GM15510 (cell line): Measurements from ENCODE around the gene IKBKG.
"Not testable (repeated sequence)": the region's sequence is repeated elsewhere in the genome, so short reads cannot be mapped to it uniquely, and the experiment has no call there.

Experiments
- POLR2A ChIP-seq: IDR thresholded peaks from 3 replicates; pipeline ENCODE4 v1.6.1; 2011; ENCODE audit warnings: borderline replicate concordance; ENCODE audit not compliant: insufficient read length; ENCODE audit errors: extremely low read depth

IKBKG gene

GRCh38 chrX:154540897-154541535 is 6.4 kb upstream of the IKBKG start:
- TF ChIP-seq POLR2A: no peak

- TF ChIP-seq POLR2A: no peak
Observed at GRCh38 chrX:154541589-154541895, 5.9 kb upstream of the IKBKG start.

GRCh38 chrX:154541896-154542722 is 5.3 kb upstream of the IKBKG start:
- no peak for TF ChIP-seq POLR2A

DNA sequence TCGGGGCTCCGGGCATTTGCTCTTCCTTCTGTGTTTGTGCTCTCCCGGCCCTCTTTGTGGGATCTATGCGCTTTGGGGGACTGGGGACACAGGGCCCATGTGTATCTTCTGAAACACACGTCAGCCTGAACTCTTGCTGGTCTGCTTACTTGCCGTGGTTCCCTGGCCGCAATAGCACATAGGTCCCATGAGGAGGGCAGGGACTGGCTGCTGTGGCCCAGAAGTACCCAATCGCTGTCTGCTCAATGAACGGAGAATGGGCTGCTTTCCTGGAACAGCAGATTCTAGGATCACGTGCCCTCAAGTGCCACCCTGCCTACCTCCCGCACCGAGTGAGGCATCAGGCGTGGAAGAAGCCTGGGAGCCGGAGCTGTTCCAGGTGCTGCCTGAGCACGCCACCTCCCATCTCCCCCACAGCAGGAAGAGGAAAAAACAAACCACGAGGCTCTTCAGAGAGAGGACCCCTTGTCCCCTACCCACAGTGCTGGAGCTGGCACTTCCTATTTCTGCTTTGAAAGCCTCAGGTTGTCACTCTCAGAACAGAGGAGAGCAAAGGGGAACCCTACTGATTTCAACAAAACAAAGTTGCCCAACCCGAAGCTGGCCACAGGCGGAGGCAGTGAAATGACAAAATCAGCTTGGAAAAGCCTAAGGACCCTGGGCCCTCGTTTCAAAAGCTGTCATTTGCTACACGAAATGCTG is 4.5 kb upstream of the IKBKG start:
- TF ChIP-seq POLR2A: no peak

GRCh38 chrX:154545673-154546274 is 1.6 kb upstream of the IKBKG start:
- TF ChIP-seq POLR2A: no peak

GRCh38 chrX:154546354-154547244 is 821 bp upstream of the IKBKG start, which contains the start of gene G6PD:
G6PD (minus strand) TSS chrX:154546846; CDS start chrX:154546155, 691 bp downstream.
- peak; percentile 85 for TF ChIP-seq POLR2A

GRCh38 chrX:154548028-154548316 is 552 bp downstream of the IKBKG start:
- no peak for TF ChIP-seq POLR2A

DNA sequence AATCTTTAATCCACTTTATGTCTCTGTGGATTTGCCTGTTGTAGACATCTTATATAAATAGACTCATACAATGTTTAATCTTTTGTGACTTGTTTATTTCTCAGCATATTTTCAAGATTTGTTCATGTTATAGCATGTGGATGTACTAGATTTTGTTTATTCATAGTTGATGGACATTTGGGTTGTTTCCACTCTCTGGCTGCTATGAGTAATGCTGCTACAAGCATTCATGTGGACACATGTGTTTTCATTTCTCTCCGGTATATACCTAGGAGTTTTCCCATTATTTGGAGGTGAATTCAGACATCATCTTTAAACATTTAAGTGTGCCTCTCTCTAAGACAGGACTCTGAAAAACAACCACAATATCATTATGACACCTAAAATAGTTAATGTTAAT is 2.3 kb downstream of the IKBKG start:
- no peak for TF ChIP-seq POLR2A

DNA sequence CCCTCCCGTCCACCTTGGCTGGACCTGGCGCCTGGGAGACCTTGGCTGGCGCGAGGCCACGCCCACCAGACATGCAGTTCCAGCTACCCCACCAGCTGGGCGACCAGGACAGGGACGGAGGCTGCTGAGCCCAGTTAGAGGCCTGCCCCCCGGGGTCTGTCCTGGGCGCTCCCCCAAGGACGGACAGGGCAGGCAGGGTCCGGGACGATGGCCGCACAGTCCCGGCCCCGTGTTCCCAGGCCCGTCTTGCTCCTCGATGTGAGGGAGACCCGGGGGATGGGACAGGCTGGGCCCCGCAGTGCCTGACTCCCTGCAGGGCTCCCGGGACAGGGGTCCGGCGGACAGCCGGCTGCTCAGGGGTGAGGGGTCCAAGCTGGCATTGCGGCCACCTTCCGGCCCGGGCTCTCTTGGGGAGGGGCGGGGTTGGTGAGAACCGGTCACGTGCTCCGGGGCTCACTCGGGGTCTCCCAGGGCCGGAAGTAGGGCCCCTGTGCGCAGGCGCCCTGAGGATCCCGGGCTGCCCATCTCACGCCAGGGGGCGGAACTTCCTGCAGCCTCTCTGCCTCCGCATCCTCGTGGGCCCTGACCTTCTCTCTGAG is 37.3 kb downstream of the IKBKG start, which contains the start of gene CTAG1A:
CTAG1A (plus strand) TSS at position 549 of the 599 bp plus-strand sequence. CDS start 74 bp downstream, outside the sequence.
- TF ChIP-seq POLR2A: not testable (repeated sequence)

- no peak for TF ChIP-seq POLR2A
Observed at GRCh38 chrX:154592505-154592904, 45.1 kb downstream of the IKBKG start.

GRCh38 chrX:154593201-154593600 is 45.8 kb downstream of the IKBKG start:
- TF ChIP-seq POLR2A: no peak

GRCh38 chrX:154594491-154594890 is 47.1 kb downstream of the IKBKG start:
- TF ChIP-seq POLR2A: no peak

GRCh38 chrX:154595559-154596249 is 48.3 kb downstream of the IKBKG start:
- TF ChIP-seq POLR2A: no peak
